HuH-7.5 (cell line): ENCODE results near the gene SERP2.

Experiments
- DNase-seq: peaks from one replicate; pipeline ENCODE4 v3.0.0; 2011; ENCODE audit warnings: low spot score

The SERP2 gene

GRCh38 chr13:44435919-44436510 is 62.4 kb downstream of the SERP2 start:
- no peak for DNase-seq

GRCh38 chr13:44436589-44437337 is 63.1 kb downstream of the SERP2 start:
- DNase-seq = peak; percentile 71

GRCh38 chr13:44437356-44438233 is 64.0 kb downstream of the SERP2 start:
- no peak for DNase-seq

- DNase-seq = no peak
These were observed 64.6 kb downstream of the SERP2 start for GRCh38 chr13:44438234-44438579.

- no peak for DNase-seq
These were observed 65.9 kb downstream of the SERP2 start for GRCh38 chr13:44439452-44440024.

- DNase-seq = no peak
These were observed 66.5 kb downstream of the SERP2 start for GRCh38 chr13:44440046-44440608.
